GM19099 (cell line): ENCODE data around the gene DNMT1.

ENCODE experiments used
- POLR2A ChIP-seq: IDR thresholded peaks from 3 replicates; pipeline ENCODE4 v1.6.1; 2011; ENCODE audit warnings: low read depth; ENCODE audit not compliant: insufficient read length; ENCODE audit errors: extremely low read depth

DNMT1 gene

GRCh38 chr19:10193790-10194499, 808 bp downstream of the DNMT1 start:
- no peak for TF ChIP-seq POLR2A

- TF ChIP-seq POLR2A, result no peak
These were observed 1.8 kb downstream of the DNMT1 start for GRCh38 chr19:10192922-10193321.

GRCh38 chr19:10191347-10191746, 3.4 kb downstream of the DNMT1 start:
- TF ChIP-seq POLR2A, result no peak

GRCh38 chr19:10190026-10190425, 4.7 kb downstream of the DNMT1 start:
- TF ChIP-seq POLR2A, result no peak

GRCh38 chr19:10189616-10190015, 5.1 kb downstream of the DNMT1 start:
- no peak for TF ChIP-seq POLR2A

GRCh38 chr19:10187315-10187714, 7.4 kb downstream of the DNMT1 start:
- TF ChIP-seq POLR2A, result no peak

- no peak for TF ChIP-seq POLR2A
These were observed 10.1 kb downstream of the DNMT1 start for GRCh38 chr19:10184636-10185035.

GRCh38 chr19:10183926-10184325, 10.8 kb downstream of the DNMT1 start:
- TF ChIP-seq POLR2A, result no peak

- no peak for TF ChIP-seq POLR2A
These were observed 11.9 kb downstream of the DNMT1 start for GRCh38 chr19:10182847-10183246.

GRCh38 chr19:10182076-10182475, 12.7 kb downstream of the DNMT1 start:
- TF ChIP-seq POLR2A, result no peak

GRCh38 chr19:10180459-10180858, 14.3 kb downstream of the DNMT1 start:
- TF ChIP-seq POLR2A, result no peak

- no peak for TF ChIP-seq POLR2A
These were observed 21.2 kb downstream of the DNMT1 start for GRCh38 chr19:10173527-10173926.

GRCh38 chr19:10168386-10168948, 26.3 kb downstream of the DNMT1 start:
- no peak for TF ChIP-seq POLR2A

GRCh38 chr19:10167459-10167858, 27.3 kb downstream of the DNMT1 start:
- TF ChIP-seq POLR2A, result no peak

- TF ChIP-seq POLR2A, result no peak
These were observed 28.7 kb downstream of the DNMT1 start for GRCh38 chr19:10166046-10166445.

- TF ChIP-seq POLR2A, result no peak
These were observed 31.2 kb downstream of the DNMT1 start for GRCh38 chr19:10163536-10163935.

- no peak for TF ChIP-seq POLR2A
These were observed 35.1 kb downstream of the DNMT1 start for GRCh38 chr19:10159610-10160009.
